Fibroblast of skin of abdomen (primary cell): ENCODE data around the gene RASA4B.
"Not testable (repeated sequence)": the region's sequence is repeated elsewhere in the genome, so short reads cannot be mapped to it uniquely, and the experiment has no call there.

Experiments used
- DNase-seq: peaks from one replicate; pipeline ENCODE4 v3.0.0-alpha.2; 2013

RASA4B gene

DNA sequence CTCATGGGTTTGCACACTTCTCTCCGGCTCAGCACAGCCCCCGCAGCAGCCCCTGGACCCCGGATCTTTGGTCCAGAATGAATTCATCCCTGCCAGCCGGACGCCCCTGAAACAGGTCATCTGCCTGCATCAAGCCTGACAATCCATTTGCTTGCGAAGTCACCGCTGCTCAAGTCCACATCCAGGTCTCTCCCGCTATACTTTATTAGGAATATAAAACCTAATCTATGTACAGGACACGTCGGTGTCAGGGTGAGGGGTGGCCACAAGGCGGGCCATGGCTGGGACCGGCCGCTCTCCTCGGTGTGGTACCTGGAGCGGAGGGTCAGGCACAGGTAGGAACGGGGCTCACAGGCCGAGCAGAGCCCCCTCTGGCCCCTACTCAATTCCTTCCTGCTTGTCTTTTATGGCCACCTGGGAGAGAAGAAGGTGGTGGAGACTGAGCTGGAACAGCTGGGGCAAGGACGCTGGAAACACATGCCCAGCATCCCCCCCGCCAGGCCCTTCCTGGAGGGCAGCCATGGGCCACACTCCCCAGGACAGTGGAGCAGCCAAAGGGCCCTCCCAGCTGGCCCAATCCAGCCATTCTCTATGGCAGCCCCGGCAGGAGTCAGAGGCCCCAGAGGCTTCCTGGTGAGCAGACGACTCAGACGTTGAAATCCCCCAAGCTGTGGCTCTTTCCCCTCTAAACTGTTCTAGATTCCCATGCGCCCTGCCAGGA is 44.1 kb downstream of the RASA4B start:
- DNase-seq = no peak

DNA sequence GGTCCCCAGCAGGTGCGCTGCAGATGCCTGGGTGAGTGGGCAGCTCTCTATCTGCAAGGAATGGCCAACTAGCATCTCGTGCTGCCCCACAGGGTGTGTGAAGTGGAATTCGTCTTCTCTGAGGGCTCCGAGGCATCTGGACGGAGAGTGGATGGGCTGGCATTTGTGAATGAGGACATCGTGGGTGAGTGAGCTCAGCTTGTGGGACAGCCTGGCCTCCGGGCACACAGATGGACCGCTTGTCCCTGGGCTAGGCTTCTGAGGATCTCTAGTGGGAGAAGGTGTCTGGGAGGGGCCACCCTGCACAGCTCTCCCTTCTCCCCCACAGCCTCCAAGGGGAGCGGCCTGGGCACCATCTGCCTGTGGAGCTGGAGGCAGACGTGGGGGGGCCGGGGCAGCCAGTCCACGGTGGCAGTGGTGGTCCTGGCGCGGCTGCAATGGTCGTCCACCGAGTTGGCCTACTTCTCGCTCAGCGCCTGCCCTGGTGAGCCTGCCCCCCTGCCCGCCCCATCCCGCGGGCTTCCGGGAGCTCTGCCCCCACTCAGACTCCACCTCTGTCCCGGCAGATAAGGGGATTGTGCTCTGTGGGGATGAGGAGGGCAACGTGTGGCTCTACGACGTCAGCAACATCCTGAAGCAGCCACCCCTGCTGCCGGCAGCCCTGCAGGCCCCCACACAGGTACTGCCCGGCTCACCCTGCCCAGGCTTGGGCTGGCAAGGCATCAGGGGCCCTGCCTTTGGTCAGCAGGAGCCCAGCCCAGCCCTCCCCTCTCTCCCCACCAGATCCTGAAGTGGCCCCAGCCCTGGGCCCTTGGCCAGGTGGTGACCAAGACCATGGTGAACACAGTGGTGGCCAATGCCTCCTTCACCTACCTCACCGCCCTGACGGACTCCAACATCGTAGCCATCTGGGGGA is 45.2 kb downstream of the RASA4B start:
- no peak for DNase-seq

DNA sequence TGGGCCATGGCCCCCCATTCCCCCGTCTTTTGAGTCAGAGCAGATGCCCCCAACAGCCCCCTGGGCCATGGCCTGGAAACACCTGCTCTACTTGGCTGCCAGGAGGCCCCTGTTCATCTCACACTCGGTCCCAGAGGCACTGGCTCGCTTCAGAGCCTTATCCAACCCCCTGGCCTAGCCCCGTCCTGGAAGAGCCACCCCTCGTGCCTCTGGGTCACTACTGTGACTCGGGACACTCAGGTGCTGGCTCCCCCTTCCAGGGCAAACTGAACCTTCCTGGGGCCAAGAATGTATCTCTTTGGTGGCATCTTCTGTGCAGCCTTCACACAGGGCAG is 45.8 kb downstream of the RASA4B start:
- DNase-seq = no peak

- DNase-seq = no peak
These were observed 47.4 kb downstream of the RASA4B start for GRCh38 chr7:102469972-102470825.

- DNase-seq = no peak
These were observed 48.1 kb downstream of the RASA4B start for GRCh38 chr7:102469351-102469971.

DNA sequence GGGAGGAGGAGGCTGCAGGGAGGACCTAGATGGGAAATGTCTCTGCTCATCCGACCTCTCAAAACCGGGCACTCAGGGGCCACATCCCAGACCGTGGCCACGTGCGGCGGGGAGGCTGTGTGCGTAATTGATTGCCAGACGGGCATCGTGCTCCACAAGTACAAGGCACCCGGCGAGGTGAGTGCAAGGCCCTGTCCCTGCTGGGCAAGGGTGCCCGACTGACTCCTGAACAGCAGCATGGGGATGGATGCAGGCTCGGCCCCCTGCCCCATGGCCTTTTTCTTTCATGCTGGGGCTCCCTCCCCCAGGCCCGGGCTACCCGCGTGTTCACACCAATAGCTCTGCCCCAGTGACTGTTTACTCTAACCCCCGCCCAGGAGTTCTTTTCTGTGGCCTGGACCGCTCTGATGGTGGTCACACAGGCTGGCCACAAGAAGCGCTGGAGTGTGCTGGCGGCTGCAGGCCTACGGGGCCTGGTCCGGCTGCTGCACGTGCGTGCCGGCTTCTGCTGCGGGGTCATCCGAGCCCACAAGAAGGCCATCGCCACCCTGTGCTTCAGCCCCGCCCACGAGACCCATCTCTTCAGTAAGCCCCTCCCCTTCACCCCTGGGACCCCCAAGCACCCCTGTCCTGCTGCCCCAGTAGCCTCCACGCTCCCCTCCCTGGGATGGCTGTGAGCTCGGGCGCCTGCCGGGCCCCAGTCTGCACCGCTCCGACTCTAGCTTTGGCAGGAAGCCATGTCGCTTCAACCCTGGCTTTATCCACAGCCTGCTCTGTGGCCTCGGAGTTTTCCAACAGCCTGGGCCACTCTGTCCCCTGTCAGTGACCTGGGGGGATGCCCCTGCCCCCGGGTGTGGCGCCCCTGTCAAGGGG is 48.9 kb downstream of the RASA4B start:
- no peak for DNase-seq

GRCh38 chr7:102467581-102468477 is 49.7 kb downstream of the RASA4B start:
- no peak for DNase-seq

DNA sequence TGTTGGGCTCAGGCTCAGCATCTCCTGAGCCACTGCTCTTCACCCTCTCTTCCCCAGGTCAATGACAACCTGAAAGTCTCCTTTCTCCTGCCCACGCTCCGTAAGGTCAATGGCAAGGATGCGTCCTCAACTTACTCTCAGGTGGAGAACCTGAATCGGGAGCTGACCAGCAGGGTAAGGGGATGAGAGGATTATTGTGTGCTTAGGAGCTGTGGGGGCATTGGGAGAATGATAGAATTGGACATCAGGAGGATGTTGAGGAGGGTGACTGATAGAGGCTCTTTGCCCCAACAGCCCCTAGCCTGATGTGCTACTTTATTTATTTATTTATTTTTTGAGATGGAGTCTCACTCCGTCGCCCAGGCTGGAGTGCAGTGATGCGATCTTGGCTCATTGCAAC is 51.5 kb downstream of the RASA4B start:
- no peak for DNase-seq

- DNase-seq = peak; percentile 91
These were observed 52.8 kb downstream of the RASA4B start, which contains the start of the genes ALKBH4 and LRWD1 for GRCh38 chr7:102464577-102465280. TSS of gene ALKBH4 (minus strand) at chr7:102464863. CDS start at chr7:102464836, 27 bp downstream. TSS of gene LRWD1 (plus strand) at chr7:102464984. CDS start at chr7:102465081, 97 bp downstream.

DNA sequence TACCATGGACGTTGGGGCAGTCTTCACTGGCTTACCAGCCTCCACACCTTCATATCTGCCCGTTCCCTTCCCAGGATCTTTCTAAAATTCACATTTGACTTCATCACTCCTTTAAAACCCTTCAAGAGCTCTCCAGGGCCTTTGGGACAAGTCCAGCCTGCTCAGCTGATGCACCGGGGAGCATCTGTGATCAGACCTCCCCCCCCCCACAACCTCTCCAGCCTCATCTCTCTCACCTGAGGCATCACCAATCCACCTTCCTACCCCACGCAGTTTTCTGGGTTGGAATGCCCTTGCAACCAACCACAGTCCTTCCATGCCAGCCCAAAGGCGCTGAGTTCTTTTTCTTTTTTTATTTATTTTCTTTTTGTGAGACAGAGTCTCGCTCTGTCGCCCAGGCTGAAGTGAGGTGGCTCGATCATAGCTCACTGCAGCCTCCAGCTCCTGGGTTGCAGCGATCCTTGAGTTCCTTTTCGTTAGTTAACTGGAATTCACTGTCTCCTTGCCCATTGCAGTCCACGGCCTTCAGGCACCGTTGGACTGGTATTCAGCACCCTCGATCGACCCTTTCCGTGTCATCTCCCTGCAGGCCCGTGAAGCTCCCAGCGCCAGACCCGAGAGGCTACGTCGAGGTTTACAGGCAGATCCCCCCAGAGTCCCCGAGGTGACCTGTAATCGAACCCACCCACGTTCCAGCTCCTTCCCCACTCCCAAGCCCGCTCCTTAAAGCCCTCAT is 53.6 kb downstream of the RASA4B start:
- DNase-seq = no peak

DNA sequence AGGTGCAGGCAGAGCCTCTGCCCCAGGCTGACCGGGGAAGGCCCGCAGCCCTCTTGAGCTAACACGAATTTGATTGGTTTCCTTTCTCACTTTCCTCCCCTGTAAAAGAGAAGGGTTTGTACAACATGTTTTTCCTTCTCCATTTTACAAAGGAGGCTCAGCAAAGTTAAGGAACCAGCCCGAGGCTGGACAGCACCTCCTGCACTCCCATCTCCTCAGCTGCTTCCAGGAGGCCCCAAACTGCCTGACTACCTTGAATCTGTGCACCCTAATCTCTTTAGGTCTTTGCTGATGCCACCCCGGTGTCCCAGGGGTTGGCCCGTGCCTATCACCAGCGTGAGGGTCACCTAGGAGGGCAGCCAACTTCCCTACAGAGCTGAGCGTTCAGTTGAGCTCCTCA is 57.1 kb downstream of the RASA4B start:
- no peak for DNase-seq

DNA sequence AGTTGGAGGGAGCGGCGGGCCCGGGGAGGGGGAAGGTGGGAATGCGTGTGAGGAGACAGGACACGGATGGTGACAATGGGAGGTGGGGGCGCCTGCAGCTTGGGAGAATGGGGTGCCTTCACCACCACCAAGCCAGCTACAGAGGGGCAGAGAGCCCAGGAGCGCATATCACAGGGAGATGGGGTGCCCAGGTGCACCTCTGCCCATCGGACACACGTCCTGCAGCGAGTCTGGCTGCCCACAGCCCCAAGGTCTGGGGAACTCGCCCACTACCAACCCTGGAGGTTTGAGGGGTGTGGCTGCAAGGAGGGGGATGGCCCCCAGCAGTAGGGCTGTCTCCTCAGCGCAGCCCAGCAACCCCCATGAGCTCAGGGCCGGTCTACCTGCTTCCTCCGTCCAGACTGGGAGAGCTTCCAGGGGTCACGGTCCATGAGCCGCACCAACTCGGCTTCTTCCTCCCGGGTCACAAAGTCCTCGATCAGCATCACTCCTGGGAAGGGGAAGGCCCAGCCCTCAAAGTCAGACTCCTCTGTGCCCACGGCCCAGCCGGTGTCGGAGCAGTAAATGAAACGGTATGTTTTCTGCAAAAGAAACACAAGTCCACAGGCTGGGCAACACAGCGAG is 58.2 kb downstream of the RASA4B start:
- no peak for DNase-seq

DNA sequence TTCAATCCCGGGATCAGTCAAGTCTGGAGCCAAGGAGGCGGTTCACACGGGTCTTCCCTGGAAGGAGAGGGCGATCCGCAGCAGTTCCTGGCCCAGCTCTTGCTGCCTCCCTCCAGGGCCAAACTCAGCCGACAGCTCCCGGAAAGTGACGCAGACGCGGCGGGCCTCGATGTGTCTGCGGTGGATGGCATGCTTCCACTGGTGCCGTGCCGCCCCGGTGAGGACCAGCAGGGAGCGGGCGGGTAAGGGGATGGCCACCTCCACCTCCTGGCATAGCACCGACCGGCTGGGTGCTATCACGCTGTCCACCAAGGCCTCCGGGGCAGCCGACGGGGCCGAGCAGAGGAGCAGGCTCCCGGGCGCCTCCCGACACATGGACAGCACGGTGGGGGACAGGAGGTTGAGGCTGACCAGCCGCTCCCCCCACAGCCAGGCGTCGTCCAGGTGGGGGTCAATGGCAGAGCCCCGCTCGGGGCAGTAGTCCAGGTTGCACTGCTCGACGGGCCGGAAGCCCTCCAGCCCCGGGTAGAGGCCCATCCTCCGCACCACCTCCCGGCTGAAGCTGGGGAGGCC is 60.1 kb downstream of the RASA4B start:
- no peak for DNase-seq

GRCh38 chr7:102456327-102456726 is 61.2 kb downstream of the RASA4B start:
- DNase-seq = peak; percentile 44

- no peak for DNase-seq
These were observed 62.0 kb downstream of the RASA4B start for GRCh38 chr7:102455596-102455995.

GRCh38 chr7:102454932-102455331 is 62.6 kb downstream of the RASA4B start:
- DNase-seq = not testable (repeated sequence)

GRCh38 chr7:102454468-102454867 is 63.1 kb downstream of the RASA4B start:
- no peak for DNase-seq

- no peak for DNase-seq
These were observed 64.3 kb downstream of the RASA4B start for GRCh38 chr7:102453319-102453718.
